ENCODE measurements around the gene UNC13A.

- TF ChIP-seq CTCF (IDR thresholded peaks at IDR 0.05), result no peak
- TF ChIP-seq POLR2AphosphoS5 (IDR thresholded peaks at IDR 0.05), result no peak
These were observed 61.0 kb downstream of the UNC13A start for GRCh38 chr19:17627161-17627560.
